HG02870 (cell line): ENCODE measurements around the gene CENPX.
"Not testable (repeated sequence)": the region's sequence is repeated elsewhere in the genome, so short reads cannot be mapped to it uniquely, and the experiment has no call there.

Experiments
- ATAC-seq: cut with Tn5 transposase; IDR thresholded peaks from one replicate; pipeline ENCODE4 v1.9.1; 2021; ENCODE audit warnings: mild to moderate bottlenecking, moderate library complexity; ENCODE audit not compliant: unreplicated experiment

The CENPX gene

GRCh38 chr17:82039695-82040299, 17.1 kb upstream of the CENPX start:
- no peak for ATAC-seq

- not testable (repeated sequence) for ATAC-seq
Observed at GRCh38 chr17:82038796-82039409, 16.2 kb upstream of the CENPX start.

GRCh38 chr17:82037889-82038195, 15.2 kb upstream of the CENPX start:
- ATAC-seq, result no peak

GRCh38 chr17:82037092-82037888, 14.6 kb upstream of the CENPX start, which contains the start of gene DCXR:
DCXR (minus strand) TSS chr17:82037697; CDS start chr17:82037682, 15 bp downstream.
- peak; percentile 90 for ATAC-seq

- ATAC-seq, result no peak
Observed at GRCh38 chr17:82036634-82037091, 14.0 kb upstream of the CENPX start.

GRCh38 chr17:82035956-82036633, 13.4 kb upstream of the CENPX start:
- no peak for ATAC-seq

GRCh38 chr17:82035488-82035887, 12.8 kb upstream of the CENPX start:
- ATAC-seq, result no peak

GRCh38 chr17:82034371-82035011, 11.8 kb upstream of the CENPX start:
- no peak for ATAC-seq

DNA sequence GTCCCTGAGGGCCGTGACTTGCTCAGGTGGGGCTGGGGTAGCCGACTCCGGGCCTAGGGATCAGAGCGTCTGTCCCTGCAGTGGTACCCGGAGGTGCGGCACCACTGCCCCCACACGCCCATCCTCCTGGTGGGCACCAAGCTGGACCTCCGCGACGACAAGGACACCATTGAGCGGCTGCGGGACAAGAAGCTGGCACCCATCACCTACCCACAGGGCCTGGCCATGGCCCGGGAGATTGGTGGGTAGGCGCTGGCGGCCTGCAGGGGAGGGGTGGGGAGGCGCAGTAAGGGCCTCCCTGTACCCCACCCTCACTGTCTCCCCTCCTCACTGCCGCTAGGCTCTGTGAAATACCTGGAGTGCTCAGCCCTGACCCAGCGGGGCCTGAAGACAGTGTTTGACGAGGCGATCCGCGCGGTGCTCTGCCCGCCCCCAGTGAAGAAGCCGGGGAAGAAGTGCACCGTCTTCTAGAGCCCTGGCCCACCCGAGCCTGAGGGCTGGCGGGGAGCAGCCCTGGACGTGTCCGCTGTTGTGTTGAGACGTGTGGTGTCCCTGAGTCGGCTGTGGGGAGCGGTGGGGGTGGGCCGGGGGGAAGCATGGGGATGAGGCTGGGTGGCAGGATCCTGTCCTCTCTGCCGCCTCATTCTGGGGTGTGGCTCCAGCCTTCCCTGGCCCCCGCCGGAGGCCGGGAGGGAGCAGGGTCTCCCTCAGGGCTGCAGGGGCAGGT, 10.8 kb upstream of the CENPX start:
- ATAC-seq, result no peak

- no peak for ATAC-seq
Observed at GRCh38 chr17:82031885-82032627, 9.4 kb upstream of the CENPX start.

DNA sequence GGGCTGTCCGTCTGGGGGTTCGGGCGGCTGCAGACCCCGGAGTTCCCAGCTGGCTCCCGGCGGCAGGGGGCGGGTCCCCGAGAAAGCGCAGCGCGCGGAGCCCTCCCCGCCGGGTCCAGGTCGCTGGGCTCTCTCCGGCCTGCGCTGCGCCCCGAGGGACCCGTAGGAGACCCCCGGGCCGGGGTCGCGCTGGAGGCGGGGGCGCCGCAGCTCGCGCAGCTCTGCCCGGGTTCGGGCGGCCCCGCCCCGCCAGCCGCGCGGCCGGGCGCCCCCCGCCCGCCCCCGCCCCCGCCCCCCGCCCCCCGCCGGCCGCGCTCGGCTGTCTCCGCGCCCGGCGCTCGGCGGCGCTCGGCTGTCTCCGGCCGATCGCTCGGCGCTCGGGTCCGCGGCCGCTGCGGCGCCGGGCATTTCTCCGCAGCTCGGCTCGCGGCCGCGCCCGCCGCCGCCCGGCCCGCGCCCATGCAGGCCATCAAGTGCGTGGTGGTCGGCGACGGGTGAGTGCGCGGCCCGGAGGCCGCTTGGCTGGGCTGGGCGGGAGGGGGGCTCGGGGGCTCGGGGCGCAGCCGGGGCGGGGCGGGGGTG, 8.7 kb upstream of the CENPX start, which contains the start of gene RAC3:
RAC3 (plus strand) TSS at position 376 of the 582 bp plus-strand sequence; CDS start at position 460, 84 bp downstream.
- ATAC-seq, result no peak

DNA sequence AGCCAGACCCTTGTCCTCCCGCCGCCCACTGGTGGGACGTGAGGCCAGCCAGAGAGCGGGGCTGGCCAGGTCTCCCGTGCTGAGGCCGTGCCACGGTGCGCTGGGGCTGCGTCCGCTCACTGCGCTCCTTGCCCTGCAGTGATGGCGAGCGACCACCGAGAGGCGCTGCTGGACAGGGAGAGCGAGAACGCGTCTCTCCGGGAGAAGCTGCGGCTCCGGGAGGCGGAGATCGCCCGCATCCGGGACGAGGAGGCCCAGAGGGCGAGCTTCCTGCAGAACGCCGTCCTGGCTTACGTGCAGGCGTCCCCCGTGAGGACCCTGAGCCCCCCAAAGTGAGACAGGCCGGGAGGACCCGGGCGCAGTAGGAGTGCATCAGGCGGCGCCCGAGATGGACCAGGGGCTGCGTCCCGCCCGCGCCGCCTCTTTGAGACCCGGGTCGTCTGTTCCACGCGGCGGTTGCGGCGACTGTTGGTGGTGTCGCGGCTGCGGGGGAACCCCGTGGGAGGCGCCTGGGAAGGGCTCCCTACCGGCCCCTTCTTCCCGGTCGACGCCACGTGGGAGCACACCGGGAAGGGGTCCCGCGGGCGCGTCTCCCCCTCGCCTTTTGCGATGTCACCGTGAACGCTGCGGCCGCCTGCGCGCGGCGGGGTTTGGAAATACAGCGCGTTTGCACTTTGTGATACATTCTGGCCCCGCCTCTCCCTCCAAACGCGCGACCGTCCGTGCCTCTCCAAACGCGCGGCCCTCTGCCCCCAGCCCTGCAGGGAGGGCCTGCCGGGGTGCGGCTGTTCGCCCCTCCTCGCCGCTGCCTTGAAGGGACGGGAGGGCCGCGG, 8.0 kb upstream of the CENPX start:
- ATAC-seq, result no peak

- no peak for ATAC-seq
Observed at GRCh38 chr17:82029990-82030469, 7.4 kb upstream of the CENPX start.

- ATAC-seq, result no peak
Observed at GRCh38 chr17:82029391-82029790, 6.7 kb upstream of the CENPX start.

- no peak for ATAC-seq
Observed at GRCh38 chr17:82028966-82029365, 6.3 kb upstream of the CENPX start.

GRCh38 chr17:82028246-82028645, 5.6 kb upstream of the CENPX start:
- ATAC-seq, result no peak

GRCh38 chr17:82025401-82026107, 2.9 kb upstream of the CENPX start:
- ATAC-seq, result no peak
